HEK293 (cell line): Measurements from ENCODE around the gene OLR1.

ENCODE experiments used
- CTCF ChIA-PET: fragments of 350-600 bp; formaldehyde crosslinking; extraction: SDS; loops from one replicate; lab custom pipeline; 2021; ENCODE audit warnings: antibody characterized with exemption; lab: Yijun Ruan, JAX
- POLR2A ChIA-PET: fragments of 300-600 bp; formaldehyde crosslinking; extraction: SDS; loops from one replicate; lab custom pipeline; 2020; ENCODE audit warnings: antibody characterized with exemption, inconsistent platforms; lab: Yijun Ruan, JAX
- H3K27ac ChIP-seq: fragments of 200-500 bp; sonication (Bioruptor generic); 2 replicates; pipeline ENCODE4 v1.5.1; 2014; ENCODE audit warnings: low read depth, low read length, control low read depth, inconsistent platforms; ENCODE audit errors: extremely low read depth
- H3K36me3 ChIP-seq, 2 experiments: fragments of 200-500 bp in 1 of 2; sonication (Bioruptor generic) in 1 of 2; 1 replicate in 1 of 2; 2 replicates in 1 of 2; pipeline ENCODE4 v1.5.1; 2014 to 2017; ENCODE audit warnings: inconsistent platforms in 2 of 2, low read length in 2 of 2; ENCODE audit not compliant: control insufficient read depth in 2 of 2, insufficient read depth in 1 of 2
- H3K4me1 ChIP-seq: fragments of 200-500 bp; sonication (Bioruptor generic); 2 replicates; pipeline ENCODE4 v1.5.1; 2014; ENCODE audit warnings: mild to moderate bottlenecking, low read length, inconsistent platforms; ENCODE audit not compliant: control insufficient read depth, insufficient read depth
- H3K4me3 ChIP-seq: 2 replicates; pipeline ENCODE4 v1.5.1; 2011; ENCODE audit warnings: low read depth, mild to moderate bottlenecking, control low read depth, low read length, moderate library complexity
- H3K9me3 ChIP-seq: fragments of 200-500 bp; sonication (Bioruptor generic); 2 replicates; pipeline ENCODE4 v1.5.1; 2014; ENCODE audit warnings: low read depth, low read length, inconsistent platforms; ENCODE audit not compliant: control insufficient read depth, insufficient read depth
- EGR2 ChIP-seq: fragments of 450-650 bp; formaldehyde crosslinking; IDR thresholded peaks from 2 replicates; pipeline ENCODE4 v1.5.1; 2016; ENCODE audit warnings: low read depth, missing biosample characterization, missing genetic modification characterization
- KLF8 ChIP-seq: fragments of 450-650 bp; formaldehyde crosslinking; IDR thresholded peaks from 2 replicates; pipeline ENCODE4 v1.5.1; 2016; ENCODE audit warnings: missing biosample characterization, missing genetic modification characterization
- OSR2 ChIP-seq: fragments of 450-650 bp; formaldehyde crosslinking; IDR thresholded peaks from 2 replicates; pipeline ENCODE4 v1.5.1; 2016; ENCODE audit warnings: missing biosample characterization, missing genetic modification characterization
- WT1 ChIP-seq: fragments of 450-650 bp; formaldehyde crosslinking; IDR thresholded peaks from 2 replicates; pipeline ENCODE4 v1.5.1; 2016; ENCODE audit warnings: missing biosample characterization, missing genetic modification characterization
- ZNF133 ChIP-seq: fragments of 450-650 bp; formaldehyde crosslinking; IDR thresholded peaks from 2 replicates; pipeline ENCODE4 v1.5.1; 2016; ENCODE audit warnings: missing biosample characterization, missing genetic modification characterization
- ZNF146 ChIP-seq: fragments of 450-650 bp; formaldehyde crosslinking; IDR thresholded peaks from 2 replicates; pipeline ENCODE4 v1.5.1; 2016; ENCODE audit warnings: missing biosample characterization, missing genetic modification characterization
- ZNF16 ChIP-seq: fragments of 450-650 bp; formaldehyde crosslinking; IDR thresholded peaks from 2 replicates; pipeline ENCODE4 v1.5.1; 2016; ENCODE audit warnings: low read depth, missing biosample characterization, missing genetic modification characterization
- ZNF169 ChIP-seq: fragments of 450-650 bp; formaldehyde crosslinking; IDR thresholded peaks from 2 replicates; pipeline ENCODE4 v1.5.1; 2016; ENCODE audit warnings: missing biosample characterization, missing genetic modification characterization
- ZNF174 ChIP-seq: fragments of 450-650 bp; formaldehyde crosslinking; IDR thresholded peaks from 2 replicates; pipeline ENCODE4 v1.5.0; 2017; ENCODE audit warnings: missing biosample characterization, mild to moderate bottlenecking, missing genetic modification characterization
- ZNF175 ChIP-seq: fragments of 450-650 bp; formaldehyde crosslinking; IDR thresholded peaks from 2 replicates; pipeline ENCODE4 v1.5.1; 2016; ENCODE audit warnings: missing biosample characterization, missing genetic modification characterization
- ZNF2 ChIP-seq: fragments of 450-650 bp; formaldehyde crosslinking; IDR thresholded peaks from 2 replicates; pipeline ENCODE4 v1.5.1; 2016; ENCODE audit warnings: missing biosample characterization, missing genetic modification characterization
- ZNF324 ChIP-seq: fragments of 450-650 bp; formaldehyde crosslinking; IDR thresholded peaks from 2 replicates; pipeline ENCODE4 v1.5.1; 2016; ENCODE audit warnings: missing biosample characterization, missing genetic modification characterization
- ZNF366 ChIP-seq: fragments of 450-650 bp; formaldehyde crosslinking; conservative IDR thresholded peaks from 2 replicates; pipeline ENCODE4 v1.5.1; 2016; ENCODE audit warnings: missing biosample characterization, missing genetic modification characterization
- ZNF510 ChIP-seq: fragments of 450-650 bp; formaldehyde crosslinking; IDR thresholded peaks from 2 replicates; pipeline ENCODE4 v1.5.1; 2018; ENCODE audit warnings: mild to moderate bottlenecking, missing genetic modification characterization, missing biosample characterization; ENCODE audit not compliant: insufficient replicate concordance
- ZNF514 ChIP-seq: fragments of 450-650 bp; formaldehyde crosslinking; IDR thresholded peaks from 2 replicates; pipeline ENCODE4 v1.5.1; 2016; ENCODE audit warnings: missing biosample characterization, missing genetic modification characterization
- ZNF521 ChIP-seq: fragments of 450-650 bp; formaldehyde crosslinking; IDR thresholded peaks from 2 replicates; pipeline ENCODE4 v1.5.1; 2017; ENCODE audit warnings: missing biosample characterization, mild to moderate bottlenecking, missing genetic modification characterization
- ZNF561 ChIP-seq: fragments of 450-650 bp; IDR thresholded peaks from 2 replicates; pipeline ENCODE4 v1.5.1; 2018; ENCODE audit warnings: missing biosample characterization, missing genetic modification characterization, borderline replicate concordance
- ZNF654 ChIP-seq: fragments of 450-650 bp; formaldehyde crosslinking; IDR thresholded peaks from 2 replicates; pipeline ENCODE4 v1.5.1; 2016; ENCODE audit warnings: low read depth, missing biosample characterization, missing genetic modification characterization
- ZNF658 ChIP-seq: fragments of 450-650 bp; formaldehyde crosslinking; IDR thresholded peaks from 2 replicates; pipeline ENCODE4; 2016; ENCODE audit warnings: missing biosample characterization, missing genetic modification characterization
- ZNF664 ChIP-seq: fragments of 450-650 bp; formaldehyde crosslinking; IDR thresholded peaks from 2 replicates; pipeline ENCODE4 v1.5.1; 2016; ENCODE audit warnings: missing biosample characterization, missing genetic modification characterization
- ZXDB ChIP-seq: fragments of 450-650 bp; formaldehyde crosslinking; IDR thresholded peaks from 2 replicates; pipeline ENCODE4 v1.5.1; 2016; ENCODE audit warnings: missing biosample characterization, missing genetic modification characterization
- TF ChIP-seq, protein P1 (sequence below): fragments of 450-650 bp; formaldehyde crosslinking; IDR thresholded peaks from 2 replicates; pipeline ENCODE4 v1.5.1; 2016; ENCODE audit warnings: missing biosample characterization, missing genetic modification characterization
- TF ChIP-seq, protein P2 (sequence below): fragments of 450-650 bp; formaldehyde crosslinking; IDR thresholded peaks from 2 replicates; pipeline ENCODE4 v1.5.1; 2016; ENCODE audit warnings: missing biosample characterization, missing genetic modification characterization

Gene OLR1

DNA sequence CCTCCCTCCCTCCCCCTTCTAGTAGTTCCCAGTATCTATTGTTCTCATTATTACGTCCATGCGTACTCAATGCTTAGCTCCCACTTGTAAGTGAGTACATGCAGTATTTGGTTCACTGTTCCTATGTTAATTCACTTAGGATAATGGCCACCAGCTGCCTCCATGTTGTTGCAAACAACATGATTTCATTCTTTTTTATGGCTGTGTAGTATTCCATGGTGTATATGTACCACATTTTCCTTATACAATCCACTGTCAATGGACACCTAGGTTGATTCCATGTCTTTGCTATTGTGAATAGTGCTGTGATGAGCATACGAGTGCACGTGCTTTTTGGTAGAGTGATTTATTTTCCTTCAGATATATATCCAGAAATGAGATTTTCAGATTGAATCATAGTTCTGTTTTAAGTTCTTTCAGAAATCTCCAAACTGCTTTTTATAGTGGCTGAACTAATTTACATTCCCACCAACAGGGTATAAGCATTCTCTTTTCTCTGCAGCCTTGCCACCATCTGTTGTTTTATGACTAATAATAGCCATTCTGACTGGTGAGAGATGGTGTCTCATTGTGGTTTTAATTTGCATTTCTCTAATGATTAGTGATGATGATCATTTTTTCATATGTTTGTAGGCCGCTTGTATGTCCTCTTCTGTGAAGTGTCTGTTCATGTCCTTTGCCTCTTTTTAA is 24.1 kb downstream of the OLR1 start:
- CTCF ChIA-PET: interaction anchor here (0.6 to 2.2 kb wide), 2 partner anchors 53 to 397 kb away, joined by 4 to 10 read pairs; no protein-coding TSS in a partner anchor
- TF ChIP-seq, protein P1, sequence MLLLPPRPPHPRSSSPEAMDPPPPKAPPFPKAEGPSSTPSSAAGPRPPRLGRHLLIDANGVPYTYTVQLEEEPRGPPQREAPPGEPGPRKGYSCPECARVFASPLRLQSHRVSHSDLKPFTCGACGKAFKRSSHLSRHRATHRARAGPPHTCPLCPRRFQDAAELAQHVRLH (tag by site-specific recombination): 0 out of 2 replicates have a peak, but pooled peaks have one; percentile 42
- TF ChIP-seq ZNF521 (tag by site-specific recombination) (no peak), ZNF2 (tag by site-specific recombination) (no peak), ZNF169 (tag by site-specific recombination) (no peak), ZNF146 (tag by site-specific recombination) (peak; percentile 72)
- TF ChIP-seq, all 188 proteins: peak for 2
- H3K4me1 ChIP-seq: no peaks in the 10 kb centered on the region
- no peak overlapping the region for H3K4me3 ChIP-seq
- H3K36me3 ChIP-seq: no peaks in the 10 kb centered on the region
- H3K9me3 ChIP-seq: no peaks in the 10 kb centered on the region
- no peak overlapping the region for H3K27ac ChIP-seq
- POLR2A ChIA-PET: no interaction called here

DNA sequence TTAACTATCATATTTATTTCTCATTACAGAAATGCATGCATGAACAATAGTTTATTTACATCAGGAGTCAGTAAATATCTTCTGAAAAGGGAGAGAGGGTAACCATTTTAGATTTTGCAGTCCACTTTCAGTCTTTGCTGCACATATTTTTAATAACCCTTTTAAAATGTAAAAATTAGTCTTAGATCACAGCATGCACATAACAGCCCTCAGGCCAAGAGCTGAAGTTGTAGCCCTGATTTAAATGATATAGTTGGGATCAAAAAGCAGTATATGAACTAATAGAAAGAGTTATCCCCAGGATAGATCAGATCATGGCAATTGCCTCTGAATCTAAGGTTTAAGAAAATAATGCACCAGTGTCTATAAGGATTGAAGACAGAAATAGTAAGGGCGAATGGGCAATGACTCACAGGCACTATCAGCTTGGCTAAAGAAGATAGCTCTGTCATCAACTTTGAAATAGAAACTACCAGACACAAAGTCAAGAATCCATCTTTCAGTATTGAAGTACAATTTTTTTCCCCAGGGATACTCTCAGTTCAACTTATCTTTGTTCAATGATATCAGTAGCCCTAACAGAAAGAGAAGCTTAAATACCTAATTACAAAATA is 28.8 kb downstream of the OLR1 start:
- CTCF ChIA-PET: interaction anchor here (0.5 to 6.4 kb wide), 11 partner anchors 10 to 1571 kb away, joined by 3 to 74 read pairs (median 4); no protein-coding TSS in a partner anchor
- Histone ChIP-seq H3K27ac (no peak overlapping the region), H3K4me1 (no peaks in the 10 kb centered on the region), H3K9me3 (no peaks in the 10 kb centered on the region), H3K36me3 (no peaks in the 10 kb centered on the region), H3K4me3 (no peak overlapping the region)
- POLR2A ChIA-PET: no interaction called here
- TF ChIP-seq ZXDB (tag by site-specific recombination) (no peak), ZNF658 (no peak), ZNF366 (tag by site-specific recombination) (no peak), ZNF664 (no peak), ZNF174 (tag by site-specific recombination) (no peak)

DNA sequence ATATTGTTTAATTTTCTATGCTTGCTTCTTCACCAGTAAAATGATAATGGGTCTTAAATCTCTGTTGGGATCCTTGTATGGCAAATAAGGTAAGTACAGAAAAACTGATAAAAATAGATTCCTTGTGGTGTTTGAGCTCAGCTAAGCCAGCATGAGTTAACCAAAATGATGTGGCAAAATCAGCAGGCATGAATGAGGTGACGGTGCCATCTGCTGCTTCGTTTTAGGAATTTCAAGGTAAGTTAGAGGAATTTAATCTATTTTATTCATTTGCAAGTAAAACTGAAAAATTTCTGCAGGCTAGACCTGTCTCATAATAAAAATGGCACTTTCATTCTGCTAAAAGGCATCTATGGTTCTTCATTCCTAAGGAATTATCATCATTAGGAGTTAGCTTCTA is 31.9 kb downstream of the OLR1 start:
- H3K27ac ChIP-seq: no peak overlapping the region
- no peak overlapping the region for H3K4me3 ChIP-seq
- ChIA-PET CTCF (interaction anchor here (0.8 to 6.4 kb wide), 23 partner anchors 10 to 810 kb away, joined by 3 to 74 read pairs (median 4); partner anchors contain the start of genes CLEC12B and CLEC2A), POLR2A (no interaction called here)
- H3K9me3 ChIP-seq: no peaks in the 10 kb centered on the region
- H3K36me3 ChIP-seq: no peaks in the 10 kb centered on the region
- H3K4me1 ChIP-seq: no peaks in the 10 kb centered on the region
- TF ChIP-seq ZNF175 (tag by site-specific recombination): no peak
- TF ChIP-seq, protein P1 (tag by site-specific recombination): no peak
- no peak for TF ChIP-seq KLF8 (tag by site-specific recombination)
- TF ChIP-seq OSR2 (tag by site-specific recombination): no peak
- peak; percentile 83 for TF ChIP-seq ZNF654 (tag by site-specific recombination)
- TF ChIP-seq EGR2: no peak
- TF ChIP-seq ZNF561 (tag by site-specific recombination): no peak
- TF ChIP-seq ZNF324 (tag by site-specific recombination): no peak
- no peak for TF ChIP-seq ZNF16
- TF ChIP-seq, protein P2, sequence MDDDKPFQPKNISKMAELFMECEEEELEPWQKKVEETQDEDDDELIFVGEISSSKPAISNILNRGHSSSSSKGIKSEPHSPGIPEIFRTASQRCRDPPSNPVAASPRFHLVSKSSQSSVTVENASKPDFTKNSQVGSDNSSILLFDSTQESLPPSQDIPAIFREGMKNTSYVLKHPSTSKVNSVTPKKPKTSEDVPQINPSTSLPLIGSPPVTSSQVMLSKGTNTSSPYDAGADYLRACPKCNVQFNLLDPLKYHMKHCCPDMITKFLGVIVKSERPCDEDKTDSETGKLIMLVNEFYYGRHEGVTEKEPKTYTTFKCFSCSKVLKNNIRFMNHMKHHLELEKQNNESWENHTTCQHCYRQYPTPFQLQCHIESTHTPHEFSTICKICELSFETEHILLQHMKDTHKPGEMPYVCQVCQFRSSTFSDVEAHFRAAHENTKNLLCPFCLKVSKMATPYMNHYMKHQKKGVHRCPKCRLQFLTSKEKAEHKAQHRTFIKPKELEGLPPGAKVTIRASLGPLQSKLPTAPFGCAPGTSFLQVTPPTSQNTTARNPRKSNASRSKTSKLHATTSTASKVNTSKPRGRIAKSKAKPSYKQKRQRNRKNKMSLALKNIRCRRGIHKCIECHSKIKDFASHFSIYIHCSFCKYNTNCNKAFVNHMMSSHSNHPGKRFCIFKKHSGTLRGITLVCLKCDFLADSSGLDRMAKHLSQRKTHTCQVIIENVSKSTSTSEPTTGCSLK (tag by site-specific recombination): no peak
- peak; percentile 93 for TF ChIP-seq ZNF510
- TF ChIP-seq ZNF133 (tag by site-specific recombination): no peak
- no peak for TF ChIP-seq WT1 (tag by site-specific recombination)
- no peak for TF ChIP-seq ZNF514
- TF ChIP-seq, all 188 proteins: peak for 2
